ENCODE results near the gene CLDND2.
A peak's percentile ranks its signal among the peaks of the same experiment; 100 is the strongest.

Gene CLDND2

GRCh38 chr19:51382004-51382403 is 13.2 kb upstream of the CLDND2 start:
- no peak for DNase-seq (ENCODE audit: low read depth in 1 of 2, low spot score in 1 of 2)

- no peak for DNase-seq (ENCODE audit: low read depth in 1 of 2, low spot score in 1 of 2)
Observed at GRCh38 chr19:51380379-51380778, 11.6 kb upstream of the CLDND2 start.

GRCh38 chr19:51377422-51377821 is 8.6 kb upstream of the CLDND2 start:
- DNase-seq (ENCODE audit: low read depth in 1 of 2, low spot score in 1 of 2): no peak

GRCh38 chr19:51375504-51376221 is 6.9 kb upstream of the CLDND2 start:
- no peak for DNase-seq (ENCODE audit: low read depth in 1 of 2, low spot score in 1 of 2)

- DNase-seq (ENCODE audit: low read depth in 1 of 2, low spot score in 1 of 2): peak in 1 of 2 donors; percentile 44
Observed at GRCh38 chr19:51372649-51373504, 4.1 kb upstream of the CLDND2 start, which contains the start of gene NKG7. Gene NKG7 (minus strand): TSS chr19:51372654. CDS start chr19:51372535, 119 bp downstream.

GRCh38 chr19:51372021-51372648 is 3.3 kb upstream of the CLDND2 start:
- DNase-seq (ENCODE audit: low read depth in 1 of 2, low spot score in 1 of 2): no peak

- DNase-seq (ENCODE audit: low read depth in 1 of 2, low spot score in 1 of 2): no peak
Observed at GRCh38 chr19:51371186-51371690, 2.4 kb upstream of the CLDND2 start.

GRCh38 chr19:51370230-51370629 is 1.4 kb upstream of the CLDND2 start:
- DNase-seq (ENCODE audit: low read depth in 1 of 2, low spot score in 1 of 2): no peak

- peak; percentile 88 to 96 for DNase-seq (ENCODE audit: low read depth in 1 of 2, low spot score in 1 of 2)
Observed at GRCh38 chr19:51367565-51368365, 1.0 kb downstream of the CLDND2 start.

- DNase-seq (ENCODE audit: low read depth in 1 of 2, low spot score in 1 of 2): no peak
Observed at GRCh38 chr19:51367255-51367564, 1.6 kb downstream of the CLDND2 start.

- peak; percentile 84 to 85 for DNase-seq (ENCODE audit: low read depth in 1 of 2, low spot score in 1 of 2)
Observed at GRCh38 chr19:51366389-51367254, 2.2 kb downstream of the CLDND2 start.

GRCh38 chr19:51365965-51366388 is 2.8 kb downstream of the CLDND2 start, which contains the start of gene ETFB:
Gene ETFB (minus strand): TSS chr19:51366388. CDS start chr19:51366326, 62 bp downstream.
- DNase-seq (ENCODE audit: low read depth in 1 of 2, low spot score in 1 of 2): no peak

- no peak for DNase-seq (ENCODE audit: low read depth in 1 of 2, low spot score in 1 of 2)
Observed at GRCh38 chr19:51365211-51365964, 3.4 kb downstream of the CLDND2 start.

- no peak for DNase-seq (ENCODE audit: low read depth in 1 of 2, low spot score in 1 of 2)
Observed at GRCh38 chr19:51364200-51365106, 4.3 kb downstream of the CLDND2 start.

GRCh38 chr19:51361239-51361638 is 7.6 kb downstream of the CLDND2 start:
- no peak for DNase-seq (ENCODE audit: low read depth in 1 of 2, low spot score in 1 of 2)

- DNase-seq (ENCODE audit: low read depth in 1 of 2, low spot score in 1 of 2): no peak
Observed at GRCh38 chr19:51359294-51359693, 9.5 kb downstream of the CLDND2 start.

GRCh38 chr19:51357952-51358351 is 10.9 kb downstream of the CLDND2 start:
- no peak for DNase-seq (ENCODE audit: low read depth in 1 of 2, low spot score in 1 of 2)

- no peak for DNase-seq (ENCODE audit: low read depth in 1 of 2, low spot score in 1 of 2)
Observed at GRCh38 chr19:51356159-51356801, 12.5 kb downstream of the CLDND2 start.

Data from stimulated activated CD4-positive, alpha-beta T cell treated with anti-CD3 and anti-CD28 coated beads, Interleukin-15, amount 100 ng/mL, for 1 hour (primary cell).